ENCODE results near the gene RACK1. TPM values are rescaled to one million over a fixed set of nuclear protein-coding genes. Genes with fewer than 3 reads are reported as not detected.

Gene RACK1
- total and polyA plus RNA-seq, 2 of the 13 experiments (the other 11 are each of a cell fraction or from before 2014, with no cell fraction given): 2,514 to 6,141 TPM

DNA sequence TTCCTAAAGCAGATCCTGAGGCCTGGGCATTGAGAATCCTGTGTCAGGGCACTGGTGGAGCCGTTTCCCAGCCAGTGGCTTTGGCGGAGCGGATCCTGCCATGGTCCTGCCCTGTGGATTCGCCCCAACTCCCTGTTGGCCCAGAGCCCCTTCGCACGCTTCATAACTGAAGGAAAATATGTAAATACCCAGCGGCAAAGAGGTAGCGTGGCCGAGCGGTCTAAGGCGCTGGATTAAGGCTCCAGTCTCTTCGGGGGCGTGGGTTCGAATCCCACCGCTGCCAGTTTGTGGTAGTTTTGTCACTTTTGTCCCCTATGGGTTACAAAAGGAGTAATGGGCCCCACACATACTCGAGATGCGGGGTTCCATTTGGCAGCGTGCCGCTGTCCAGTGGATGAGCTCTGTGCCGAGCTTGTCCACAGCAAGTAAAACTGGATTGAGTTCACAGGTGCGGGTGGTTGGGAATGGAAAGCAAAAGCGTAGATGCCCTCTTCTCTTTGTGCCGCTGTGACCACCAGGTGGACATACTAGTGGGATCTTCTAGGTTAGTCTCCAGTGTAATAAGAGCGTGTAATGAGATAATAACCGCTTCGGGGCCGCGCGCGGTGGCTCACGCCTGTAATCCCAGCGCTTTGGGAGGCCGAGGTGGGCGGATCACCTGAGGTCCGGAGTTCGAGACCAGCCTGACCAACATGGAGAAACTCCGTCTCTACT is 56.0 kb downstream of the RACK1 start (continued):
- peak; percentile 95 for TF ChIP-seq ZNF460 (CRISPR knock-in tag; IDR thresholded peaks at IDR 0.05; ENCODE audit: borderline replicate concordance)
- TF ChIP-seq JUNB (CRISPR knock-in tag; IDR thresholded peaks at IDR 0.05; ENCODE audit: borderline replicate concordance): no peak
- TF ChIP-seq KLF6 (CRISPR knock-in tag; IDR thresholded peaks at IDR 0.05): 0 out of 2 replicates have a peak, but pooled peaks have one; percentile 30
- 0 out of 2 replicates have a peak, but pooled peaks have one; percentile 37 for TF ChIP-seq MIER2 (CRISPR knock-in tag; IDR thresholded peaks at IDR 0.05)
- TF ChIP-seq PLRG1 (conservative IDR thresholded peaks at IDR 0.05): no peak
- TF ChIP-seq, protein P1, sequence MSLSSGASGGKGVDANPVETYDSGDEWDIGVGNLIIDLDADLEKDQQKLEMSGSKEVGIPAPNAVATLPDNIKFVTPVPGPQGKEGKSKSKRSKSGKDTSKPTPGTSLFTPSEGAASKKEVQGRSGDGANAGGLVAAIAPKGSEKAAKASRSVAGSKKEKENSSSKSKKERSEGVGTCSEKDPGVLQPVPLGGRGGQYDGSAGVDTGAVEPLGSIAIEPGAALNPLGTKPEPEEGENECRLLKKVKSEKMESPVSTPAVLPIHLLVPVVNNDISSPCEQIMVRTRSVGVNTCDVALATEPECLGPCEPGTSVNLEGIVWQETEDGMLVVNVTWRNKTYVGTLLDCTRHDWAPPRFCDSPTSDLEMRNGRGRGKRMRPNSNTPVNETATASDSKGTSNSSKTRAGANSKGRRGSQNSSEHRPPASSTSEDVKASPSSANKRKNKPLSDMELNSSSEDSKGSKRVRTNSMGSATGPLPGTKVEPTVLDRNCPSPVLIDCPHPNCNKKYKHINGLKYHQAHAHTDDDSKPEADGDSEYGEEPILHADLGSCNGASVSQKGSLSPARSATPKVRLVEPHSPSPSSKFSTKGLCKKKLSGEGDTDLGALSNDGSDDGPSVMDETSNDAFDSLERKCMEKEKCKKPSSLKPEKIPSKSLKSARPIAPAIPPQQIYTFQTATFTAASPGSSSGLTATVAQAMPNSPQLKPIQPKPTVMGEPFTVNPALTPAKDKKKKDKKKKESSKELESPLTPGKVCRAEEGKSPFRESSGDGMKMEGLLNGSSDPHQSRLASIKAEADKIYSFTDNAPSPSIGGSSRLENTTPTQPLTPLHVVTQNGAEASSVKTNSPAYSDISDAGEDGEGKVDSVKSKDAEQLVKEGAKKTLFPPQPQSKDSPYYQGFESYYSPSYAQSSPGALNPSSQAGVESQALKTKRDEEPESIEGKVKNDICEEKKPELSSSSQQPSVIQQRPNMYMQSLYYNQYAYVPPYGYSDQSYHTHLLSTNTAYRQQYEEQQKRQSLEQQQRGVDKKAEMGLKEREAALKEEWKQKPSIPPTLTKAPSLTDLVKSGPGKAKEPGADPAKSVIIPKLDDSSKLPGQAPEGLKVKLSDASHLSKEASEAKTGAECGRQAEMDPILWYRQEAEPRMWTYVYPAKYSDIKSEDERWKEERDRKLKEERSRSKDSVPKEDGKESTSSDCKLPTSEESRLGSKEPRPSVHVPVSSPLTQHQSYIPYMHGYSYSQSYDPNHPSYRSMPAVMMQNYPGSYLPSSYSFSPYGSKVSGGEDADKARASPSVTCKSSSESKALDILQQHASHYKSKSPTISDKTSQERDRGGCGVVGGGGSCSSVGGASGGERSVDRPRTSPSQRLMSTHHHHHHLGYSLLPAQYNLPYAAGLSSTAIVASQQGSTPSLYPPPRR (CRISPR knock-in tag; IDR thresholded peaks at IDR 0.05; ENCODE audit: borderline replicate concordance): peak; percentile 24; the same call in 1 of the 2 replicates
- peak; percentile 63 for TF ChIP-seq HOXA3 (CRISPR knock-in tag; IDR thresholded peaks at IDR 0.05)
- no peak for TF ChIP-seq ZSCAN12 (CRISPR knock-in tag; IDR thresholded peaks at IDR 0.05)
- TF ChIP-seq, protein P2, sequence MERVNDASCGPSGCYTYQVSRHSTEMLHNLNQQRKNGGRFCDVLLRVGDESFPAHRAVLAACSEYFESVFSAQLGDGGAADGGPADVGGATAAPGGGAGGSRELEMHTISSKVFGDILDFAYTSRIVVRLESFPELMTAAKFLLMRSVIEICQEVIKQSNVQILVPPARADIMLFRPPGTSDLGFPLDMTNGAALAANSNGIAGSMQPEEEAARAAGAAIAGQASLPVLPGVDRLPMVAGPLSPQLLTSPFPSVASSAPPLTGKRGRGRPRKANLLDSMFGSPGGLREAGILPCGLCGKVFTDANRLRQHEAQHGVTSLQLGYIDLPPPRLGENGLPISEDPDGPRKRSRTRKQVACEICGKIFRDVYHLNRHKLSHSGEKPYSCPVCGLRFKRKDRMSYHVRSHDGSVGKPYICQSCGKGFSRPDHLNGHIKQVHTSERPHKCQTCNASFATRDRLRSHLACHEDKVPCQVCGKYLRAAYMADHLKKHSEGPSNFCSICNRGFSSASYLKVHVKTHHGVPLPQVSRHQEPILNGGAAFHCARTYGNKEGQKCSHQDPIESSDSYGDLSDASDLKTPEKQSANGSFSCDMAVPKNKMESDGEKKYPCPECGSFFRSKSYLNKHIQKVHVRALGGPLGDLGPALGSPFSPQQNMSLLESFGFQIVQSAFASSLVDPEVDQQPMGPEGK (CRISPR knock-in tag; IDR thresholded peaks at IDR 0.05): 0 out of 2 replicates have a peak, but pooled peaks have one; percentile 9
- no peak for TF ChIP-seq SNAPC2 (CRISPR knock-in tag; IDR thresholded peaks at IDR 0.05)
- TF ChIP-seq ZNF24 (IDR thresholded peaks at IDR 0.05): peak; percentile 98
- peak; percentile 69; the same call in 1 of the 2 replicates for TF ChIP-seq MYC (CRISPR knock-in tag; IDR thresholded peaks at IDR 0.05; ENCODE audit: borderline replicate concordance)
- 0 out of 2 replicates have a peak, but pooled peaks have one; percentile 52 for TF ChIP-seq ZNF335 (CRISPR knock-in tag; IDR thresholded peaks at IDR 0.05)
- TF ChIP-seq KLF9 (CRISPR knock-in tag; IDR thresholded peaks at IDR 0.05; ENCODE audit: low read depth): no peak
- 0 out of 2 replicates have a peak, but pooled peaks have one; percentile 29 for TF ChIP-seq MED13 (CRISPR knock-in tag; IDR thresholded peaks at IDR 0.05)
- TF ChIP-seq, protein P3, sequence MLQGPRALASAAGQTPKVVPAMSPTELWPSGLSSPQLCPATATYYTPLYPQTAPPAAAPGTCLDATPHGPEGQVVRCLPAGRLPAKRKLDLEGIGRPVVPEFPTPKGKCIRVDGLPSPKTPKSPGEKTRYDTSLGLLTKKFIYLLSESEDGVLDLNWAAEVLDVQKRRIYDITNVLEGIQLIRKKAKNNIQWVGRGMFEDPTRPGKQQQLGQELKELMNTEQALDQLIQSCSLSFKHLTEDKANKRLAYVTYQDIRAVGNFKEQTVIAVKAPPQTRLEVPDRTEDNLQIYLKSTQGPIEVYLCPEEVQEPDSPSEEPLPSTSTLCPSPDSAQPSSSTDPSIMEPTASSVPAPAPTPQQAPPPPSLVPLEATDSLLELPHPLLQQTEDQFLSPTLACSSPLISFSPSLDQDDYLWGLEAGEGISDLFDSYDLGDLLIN (CRISPR knock-in tag; IDR thresholded peaks at IDR 0.05; ENCODE audit: borderline replicate concordance): no peak
- no peak for TF ChIP-seq ZNF431 (CRISPR knock-in tag; IDR thresholded peaks at IDR 0.05; ENCODE audit: borderline replicate concordance, low read depth)
- TF ChIP-seq, protein P4, sequence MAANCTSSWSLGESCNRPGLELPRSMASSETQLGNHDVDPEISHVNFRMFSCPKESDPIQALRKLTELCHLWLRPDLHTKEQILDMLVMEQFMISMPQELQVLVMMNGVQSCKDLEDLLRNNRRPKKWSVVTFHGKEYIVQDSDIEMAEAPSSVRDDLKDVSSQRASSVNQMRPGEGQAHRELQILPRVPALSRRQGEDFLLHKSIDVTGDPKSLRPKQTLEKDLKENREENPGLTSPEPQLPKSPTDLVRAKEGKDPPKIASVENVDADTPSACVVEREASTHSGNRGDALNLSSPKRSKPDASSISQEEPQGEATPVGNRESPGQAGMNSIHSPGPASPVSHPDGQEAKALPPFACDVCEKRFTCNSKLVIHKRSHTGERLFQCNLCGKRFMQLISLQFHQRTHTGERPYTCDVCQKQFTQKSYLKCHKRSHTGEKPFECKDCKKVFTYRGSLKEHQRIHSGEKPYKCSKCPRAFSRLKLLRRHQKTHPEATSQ (CRISPR knock-in tag; IDR thresholded peaks at IDR 0.05; ENCODE audit: borderline replicate concordance): no peak; the same call in 1 of the 2 replicates
- peak; percentile 67; the same call in 1 of the 2 replicates for TF ChIP-seq MIER3 (CRISPR knock-in tag; IDR thresholded peaks at IDR 0.05; ENCODE audit: borderline replicate concordance)
- peak; percentile 91; the same call in 1 of the 2 replicates for TF ChIP-seq ZNF788 (CRISPR knock-in tag; IDR thresholded peaks at IDR 0.05; ENCODE audit: borderline replicate concordance)
- TF ChIP-seq STAT5B (CRISPR knock-in tag; IDR thresholded peaks at IDR 0.05): no peak

Data from HepG2 (cell line).